Measurements from ENCODE around the gene PPP1R18.

- TF ChIP-seq POLR2A (IDR thresholded peaks at IDR 0.05) (no peak), CTCF (IDR thresholded peaks at IDR 0.05) (no peak)
Measured at GRCh38 chr6:30684386-30685156, 1.9 kb downstream of the PPP1R18 start.

All from uterus (tissue), 2 donors.